HEK293 (cell line): ENCODE data around the gene DMC1.

Experiments
- CTCF ChIP-seq: fragments of 450-650 bp; formaldehyde crosslinking; IDR thresholded peaks from 2 replicates; pipeline ENCODE4 v1.5.1; 2016; ENCODE audit warnings: missing biosample characterization, missing genetic modification characterization
- FEZF1 ChIP-seq: fragments of 450-650 bp; formaldehyde crosslinking; IDR thresholded peaks from 2 replicates; pipeline ENCODE4 v1.5.1; 2016; ENCODE audit warnings: missing biosample characterization, missing genetic modification characterization
- GLI2 ChIP-seq: fragments of 450-650 bp; formaldehyde crosslinking; IDR thresholded peaks from 2 replicates; pipeline ENCODE4; 2017; ENCODE audit warnings: missing biosample characterization, missing genetic modification characterization, low read depth, borderline replicate concordance
- KLF7 ChIP-seq: fragments of 450-650 bp; formaldehyde crosslinking; IDR thresholded peaks from 2 replicates; pipeline ENCODE4 v1.5.1; 2016; ENCODE audit warnings: missing biosample characterization, missing genetic modification characterization, borderline replicate concordance
- KLF9 ChIP-seq: fragments of 450-650 bp; formaldehyde crosslinking; IDR thresholded peaks from 2 replicates; pipeline ENCODE4 v1.5.1; 2016; ENCODE audit warnings: missing biosample characterization, missing genetic modification characterization, low read depth
- MYNN ChIP-seq: fragments of 450-650 bp; formaldehyde crosslinking; IDR thresholded peaks from 2 replicates; pipeline ENCODE4 v1.5.1; 2016; ENCODE audit warnings: missing biosample characterization, missing genetic modification characterization, borderline replicate concordance
- TSHZ1 ChIP-seq: fragments of 450-650 bp; formaldehyde crosslinking; IDR thresholded peaks from 2 replicates; pipeline ENCODE4 v1.5.1; 2016; ENCODE audit warnings: missing biosample characterization, missing genetic modification characterization, borderline replicate concordance
- YY2 ChIP-seq: fragments of 450-650 bp; formaldehyde crosslinking; IDR thresholded peaks from 2 replicates; pipeline ENCODE4 v1.5.1; 2016; ENCODE audit warnings: missing biosample characterization, missing genetic modification characterization
- ZFHX2 ChIP-seq: fragments of 450-650 bp; formaldehyde crosslinking; conservative IDR thresholded peaks from 2 replicates; pipeline ENCODE4 v1.5.1; 2016; ENCODE audit warnings: missing biosample characterization, missing genetic modification characterization
- ZNF114 ChIP-seq: fragments of 450-650 bp; formaldehyde crosslinking; IDR thresholded peaks from 2 replicates; pipeline ENCODE4 v1.5.0; 2017; ENCODE audit warnings: missing biosample characterization, missing genetic modification characterization
- ZNF121 ChIP-seq: fragments of 450-650 bp; formaldehyde crosslinking; IDR thresholded peaks from 2 replicates; pipeline ENCODE4 v1.5.1; 2016; ENCODE audit warnings: missing biosample characterization, missing genetic modification characterization
- ZNF174 ChIP-seq: fragments of 450-650 bp; formaldehyde crosslinking; IDR thresholded peaks from 2 replicates; pipeline ENCODE4 v1.5.0; 2017; ENCODE audit warnings: missing biosample characterization, mild to moderate bottlenecking, missing genetic modification characterization
- ZNF18 ChIP-seq: fragments of 450-650 bp; formaldehyde crosslinking; IDR thresholded peaks from 2 replicates; pipeline ENCODE4 v1.5.1; 2016; ENCODE audit warnings: missing biosample characterization, missing genetic modification characterization
- ZNF184 ChIP-seq: fragments of 450-650 bp; IDR thresholded peaks from 2 replicates; pipeline ENCODE4 v1.5.1; 2018; ENCODE audit warnings: missing biosample characterization, mild to moderate bottlenecking, missing genetic modification characterization
- ZNF26 ChIP-seq: fragments of 450-650 bp; formaldehyde crosslinking; IDR thresholded peaks from 2 replicates; pipeline ENCODE4 v1.5.1; 2016; ENCODE audit warnings: missing biosample characterization, missing genetic modification characterization
- ZNF530 ChIP-seq: fragments of 450-650 bp; formaldehyde crosslinking; IDR thresholded peaks from 2 replicates; pipeline ENCODE4 v1.5.1; 2016; ENCODE audit warnings: low read depth, missing biosample characterization, missing genetic modification characterization
- ZNF561 ChIP-seq: fragments of 450-650 bp; IDR thresholded peaks from 2 replicates; pipeline ENCODE4 v1.5.1; 2018; ENCODE audit warnings: missing biosample characterization, missing genetic modification characterization, borderline replicate concordance
- ZNF585B ChIP-seq: fragments of 450-650 bp; formaldehyde crosslinking; IDR thresholded peaks from 2 replicates; pipeline ENCODE4 v1.5.1; 2016; ENCODE audit warnings: missing biosample characterization, missing genetic modification characterization
- ZNF621 ChIP-seq: fragments of 450-650 bp; formaldehyde crosslinking; IDR thresholded peaks from 2 replicates; pipeline ENCODE4 v1.5.1; 2017; ENCODE audit warnings: missing biosample characterization, missing genetic modification characterization
- ZNF707 ChIP-seq: fragments of 450-650 bp; formaldehyde crosslinking; IDR thresholded peaks from 2 replicates; pipeline ENCODE4 v1.5.1; 2016; ENCODE audit warnings: missing biosample characterization, missing genetic modification characterization
- ZNF777 ChIP-seq: fragments of 450-650 bp; formaldehyde crosslinking; IDR thresholded peaks from 2 replicates; pipeline ENCODE4 v1.5.1; 2017; ENCODE audit warnings: missing biosample characterization, missing genetic modification characterization, borderline replicate concordance
- ZNF785 ChIP-seq: fragments of 450-650 bp; formaldehyde crosslinking; IDR thresholded peaks from 2 replicates; pipeline ENCODE4 v1.5.1; 2016; ENCODE audit warnings: missing biosample characterization, missing genetic modification characterization
- ZNF791 ChIP-seq: fragments of 450-650 bp; formaldehyde crosslinking; IDR thresholded peaks from 2 replicates; pipeline ENCODE4 v1.5.1; 2016; ENCODE audit warnings: missing biosample characterization, missing genetic modification characterization
- ZNF843 ChIP-seq: fragments of 450-650 bp; formaldehyde crosslinking; IDR thresholded peaks from 2 replicates; pipeline ENCODE4 v1.5.1; 2016; ENCODE audit warnings: missing biosample characterization, missing genetic modification characterization
- TF ChIP-seq, protein P1 (sequence below): fragments of 450-650 bp; formaldehyde crosslinking; IDR thresholded peaks from 2 replicates; pipeline ENCODE4 v1.5.1; 2016; ENCODE audit warnings: missing biosample characterization, missing genetic modification characterization
- TF ChIP-seq, protein P2 (sequence below): fragments of 450-650 bp; formaldehyde crosslinking; IDR thresholded peaks from 2 replicates; pipeline ENCODE4 v1.5.1; 2017; ENCODE audit warnings: missing biosample characterization, missing genetic modification characterization

DMC1 gene

DNA sequence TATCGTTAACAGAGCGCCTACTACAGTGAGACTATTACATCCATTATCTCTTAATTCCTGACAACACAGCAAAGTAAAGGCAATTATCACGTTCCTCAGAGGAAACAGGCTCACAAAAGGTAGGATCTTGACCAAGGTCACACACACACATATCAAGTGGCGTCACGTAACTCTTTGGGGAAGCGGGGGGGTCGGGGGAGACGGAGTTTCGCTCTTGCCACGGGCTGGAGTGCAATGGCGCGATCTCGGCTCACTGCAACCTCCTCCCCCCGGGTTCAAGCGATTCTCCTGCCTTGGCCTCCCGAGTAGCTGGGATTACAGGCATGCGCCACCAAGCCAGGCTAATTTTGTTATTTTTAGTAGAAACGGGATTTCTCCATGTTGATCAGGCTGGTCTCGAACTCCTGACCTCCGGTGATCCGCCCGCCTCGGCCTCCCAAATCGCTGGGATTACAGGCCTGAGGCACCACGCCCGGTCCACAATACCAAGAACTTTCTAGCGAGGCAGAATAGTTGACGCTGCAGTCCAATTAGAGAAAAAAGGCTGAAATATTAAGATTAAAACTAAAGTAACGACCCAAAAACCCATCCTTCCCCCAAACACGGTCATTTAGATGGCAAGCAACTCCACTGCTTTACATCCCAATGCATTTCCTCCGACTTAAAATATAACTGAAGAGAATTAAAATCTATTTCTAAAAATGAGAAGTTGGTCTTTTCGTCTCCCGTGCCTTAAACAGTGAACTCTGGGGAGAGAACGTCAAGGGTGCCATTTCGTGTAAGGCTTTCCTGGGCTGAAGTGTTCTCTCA is 65.0 kb downstream of the DMC1 start (continued):
- TF ChIP-seq, protein P1, sequence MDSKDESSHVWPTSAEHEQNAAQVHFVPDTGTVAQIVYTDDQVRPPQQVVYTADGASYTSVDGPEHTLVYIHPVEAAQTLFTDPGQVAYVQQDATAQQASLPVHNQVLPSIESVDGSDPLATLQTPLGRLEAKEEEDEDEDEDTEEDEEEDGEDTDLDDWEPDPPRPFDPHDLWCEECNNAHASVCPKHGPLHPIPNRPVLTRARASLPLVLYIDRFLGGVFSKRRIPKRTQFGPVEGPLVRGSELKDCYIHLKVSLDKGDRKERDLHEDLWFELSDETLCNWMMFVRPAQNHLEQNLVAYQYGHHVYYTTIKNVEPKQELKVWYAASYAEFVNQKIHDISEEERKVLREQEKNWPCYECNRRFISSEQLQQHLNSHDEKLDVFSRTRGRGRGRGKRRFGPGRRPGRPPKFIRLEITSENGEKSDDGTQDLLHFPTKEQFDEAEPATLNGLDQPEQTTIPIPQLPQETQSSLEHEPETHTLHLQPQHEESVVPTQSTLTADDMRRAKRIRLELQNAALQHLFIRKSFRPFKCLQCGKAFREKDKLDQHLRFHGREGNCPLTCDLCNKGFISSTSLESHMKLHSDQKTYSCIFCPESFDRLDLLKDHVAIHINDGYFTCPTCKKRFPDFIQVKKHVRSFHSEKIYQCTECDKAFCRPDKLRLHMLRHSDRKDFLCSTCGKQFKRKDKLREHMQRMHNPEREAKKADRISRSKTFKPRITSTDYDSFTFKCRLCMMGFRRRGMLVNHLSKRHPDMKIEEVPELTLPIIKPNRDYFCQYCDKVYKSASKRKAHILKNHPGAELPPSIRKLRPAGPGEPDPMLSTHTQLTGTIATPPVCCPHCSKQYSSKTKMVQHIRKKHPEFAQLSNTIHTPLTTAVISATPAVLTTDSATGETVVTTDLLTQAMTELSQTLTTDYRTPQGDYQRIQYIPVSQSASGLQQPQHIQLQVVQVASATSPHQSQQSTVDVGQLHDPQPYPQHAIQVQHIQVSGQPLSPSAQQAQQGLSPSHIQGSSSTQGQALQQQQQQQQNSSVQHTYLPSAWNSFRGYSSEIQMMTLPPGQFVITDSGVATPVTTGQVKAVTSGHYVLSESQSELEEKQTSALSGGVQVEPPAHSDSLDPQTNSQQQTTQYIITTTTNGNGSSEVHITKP (tag by site-specific recombination): peak; percentile 67
- TF ChIP-seq ZNF791 (tag by site-specific recombination): no peak
- TF ChIP-seq GLI2: no peak
- TF ChIP-seq, protein P2, sequence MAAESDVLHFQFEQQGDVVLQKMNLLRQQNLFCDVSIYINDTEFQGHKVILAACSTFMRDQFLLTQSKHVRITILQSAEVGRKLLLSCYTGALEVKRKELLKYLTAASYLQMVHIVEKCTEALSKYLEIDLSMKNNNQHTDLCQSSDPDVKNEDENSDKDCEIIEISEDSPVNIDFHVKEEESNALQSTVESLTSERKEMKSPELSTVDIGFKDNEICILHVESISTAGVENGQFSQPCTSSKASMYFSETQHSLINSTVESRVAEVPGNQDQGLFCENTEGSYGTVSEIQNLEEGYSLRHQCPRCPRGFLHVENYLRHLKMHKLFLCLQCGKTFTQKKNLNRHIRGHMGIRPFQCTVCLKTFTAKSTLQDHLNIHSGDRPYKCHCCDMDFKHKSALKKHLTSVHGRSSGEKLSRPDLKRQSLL: no peak
- TF ChIP-seq MYNN (tag by site-specific recombination): no peak
- TF ChIP-seq ZNF121 (tag by site-specific recombination): peak; percentile 86; the same call in 1 of the 2 replicates
- TF ChIP-seq ZNF621 (tag by site-specific recombination): no peak
- TF ChIP-seq ZNF561 (tag by site-specific recombination): peak; percentile 33; the same call in 1 of the 2 replicates
- no peak for TF ChIP-seq ZNF707
- peak; percentile 29; the same call in 1 of the 2 replicates for TF ChIP-seq TSHZ1 (tag by site-specific recombination)
- TF ChIP-seq KLF7 (tag by site-specific recombination): no peak
- no peak for TF ChIP-seq ZNF26 (tag by site-specific recombination)
- TF ChIP-seq ZNF184 (tag by site-specific recombination): no peak
- no peak for TF ChIP-seq ZNF777 (tag by site-specific recombination)
- no peak for TF ChIP-seq ZNF843 (tag by site-specific recombination)
- no peak; the same call in 1 of the 2 replicates for TF ChIP-seq YY2 (tag by site-specific recombination)
- TF ChIP-seq ZNF585B: no peak
- TF ChIP-seq ZNF174: no peak
- no peak for TF ChIP-seq ZNF530
- no peak for TF ChIP-seq KLF9 (tag by site-specific recombination)
- TF ChIP-seq FEZF1: no peak; the same call in 1 of the 2 replicates
- TF ChIP-seq CTCF (tag by site-specific recombination): peak; percentile 27; the same call in 1 of the 2 replicates
- no peak for TF ChIP-seq ZNF18
- TF ChIP-seq ZFHX2: no peak
- TF ChIP-seq ZNF785: no peak
- TF ChIP-seq ZNF114 (tag by site-specific recombination): no peak
